Gastrocnemius medialis (tissue), 4 donors: Measurements from ENCODE around the gene PLS1. TPM values are rescaled to one million over a fixed set of nuclear protein-coding genes. Genes with fewer than 3 reads are reported as not detected.

ENCODE experiments used
- ATAC-seq, 2 donors: fragments of 150-250 bp; one replicate each; pipeline ENCODE4 v1.9.1; 2016
- DNase-seq, 2 donors: peaks; one replicate each; pipeline ENCODE4 v3.0.0-alpha.2; 2019
- H3K27ac ChIP-seq, 4 donors: fragments of 200-600 bp; sonication (generic); 1 replicate in 1 of 4; 2 replicates in 3 of 4; pipeline ENCODE4 v1.5.1; 2016 to 2018; ENCODE audit warnings: mild to moderate bottlenecking in 2 of 4, moderate library complexity in 1 of 4
- H3K27me3 ChIP-seq, 3 donors: fragments of 200-600 bp; sonication (generic) in 2 of 3; 1 replicate in 1 of 3; 2 replicates in 2 of 3; pipeline versions ENCODE4 v1.5.1 to v1.6.0; 2016 to 2019; ENCODE audit warnings: mild to moderate bottlenecking in 1 of 3, moderate library complexity in 1 of 3
- H3K36me3 ChIP-seq, 2 donors: fragments of 200-600 bp; sonication (generic) in 1 of 2; one replicate each; pipeline ENCODE4 v1.5.1; 2017 to 2018
- H3K4me1 ChIP-seq, 2 donors: fragments of 200-600 bp; sonication (generic) in 1 of 2; one replicate each; pipeline ENCODE4 v1.5.1; 2016 to 2017; ENCODE audit warnings: mild to moderate bottlenecking in 2 of 2
- H3K4me3 ChIP-seq, 4 donors: fragments of 200-600 bp; sonication (generic) in 3 of 4; 1 replicate in 1 of 4; 2 replicates in 3 of 4; pipeline ENCODE4 v1.5.1; 2016 to 2019; ENCODE audit warnings: mild to moderate bottlenecking in 2 of 4
- H3K9me3 ChIP-seq, 3 donors: fragments of 200-600 bp; sonication (generic) in 2 of 3; 1 replicate in 1 of 3; 2 replicates in 2 of 3; pipeline ENCODE4 v1.5.1; 2016 to 2019
- POLR2A ChIP-seq, 2 donors: fragments of 450-650 bp; IDR thresholded peaks; one replicate each; pipeline ENCODE4 v1.6.1; 2017; ENCODE audit warnings: antibody characterized with exemption in 2 of 2, mild to moderate bottlenecking in 2 of 2, moderate library complexity in 2 of 2
- in situ Hi-C, 4 donors: fragments of 200-750 bp; cut with MboI; loops; one replicate each; pipeline versions ENCODE4 v1.15.0 to v1.8.0; 2017; ENCODE audit warnings: low sequenced_read_pairs in 4 of 4
- intact Hi-C: fragments of 100-400 bp; cut with DNase I; formaldehyde crosslinking; loops from one replicate; pipeline ENCODE4 v1.15.1; 2023; ENCODE audit warnings: low total_unique reads
- total RNA-seq, 4 donors: library from RNA; depleted of rRNA; stranded (reverse); fragments of >200 nt; gene quantifications; one replicate each; pipeline versions ENCODE4 v1.1.0 to v1.2.3, GENCODE V29; 2016
- TF ChIP-seq, protein P1 (sequence below), 5 experiments: fragments of 450-650 bp in 3 of 5; fragments of 200-600 bp in 2 of 5; sonication (generic) in 2 of 5; IDR thresholded peaks in 4 of 5; conservative IDR thresholded peaks in 1 of 5; 1 replicate in 4 of 5; 2 replicates in 1 of 5; pipeline ENCODE4 v1.5.1; 2016 to 2019; ENCODE audit warnings: antibody characterized with exemption in 5 of 5, mild to moderate bottlenecking in 3 of 5, moderate library complexity in 3 of 5

PLS1 gene
- total RNA-seq, 4 donors from 2014 or later, result 0.65 to 5.4 (median 0.94) TPM

DNA sequence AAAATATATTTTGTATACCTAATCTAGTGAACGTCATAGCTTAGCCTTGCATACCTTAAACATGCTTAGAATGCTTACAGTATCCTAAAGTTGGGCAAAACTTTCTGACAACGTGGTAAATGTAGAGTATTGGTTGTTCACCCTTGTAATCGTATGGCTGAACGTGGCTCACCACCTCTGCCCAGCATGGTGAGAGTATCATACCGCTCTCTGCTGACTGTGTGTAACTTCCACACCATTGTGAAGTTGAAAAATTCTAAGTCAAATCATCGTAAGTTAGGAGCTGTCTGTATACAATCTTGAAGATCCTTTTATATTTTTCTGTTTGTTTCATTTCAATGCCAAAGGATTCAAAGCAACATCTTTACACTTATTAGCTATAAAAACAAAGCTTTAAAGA lies 64.2 kb downstream of the PLS1 start:
- Histone ChIP-seq H3K9me3 (no peaks in the 10 kb centered on the region), H3K27me3 (no peaks in the 10 kb centered on the region), H3K4me1 (no peaks in the 10 kb centered on the region), H3K4me3 (no peak overlapping the region), H3K27ac (no peak overlapping the region), H3K36me3 (no peaks in the 10 kb centered on the region)
- intact Hi-C loops, result no loop called here
- DNase-seq (no peak), ATAC-seq (no peak)
- TF ChIP-seq, protein P1, sequence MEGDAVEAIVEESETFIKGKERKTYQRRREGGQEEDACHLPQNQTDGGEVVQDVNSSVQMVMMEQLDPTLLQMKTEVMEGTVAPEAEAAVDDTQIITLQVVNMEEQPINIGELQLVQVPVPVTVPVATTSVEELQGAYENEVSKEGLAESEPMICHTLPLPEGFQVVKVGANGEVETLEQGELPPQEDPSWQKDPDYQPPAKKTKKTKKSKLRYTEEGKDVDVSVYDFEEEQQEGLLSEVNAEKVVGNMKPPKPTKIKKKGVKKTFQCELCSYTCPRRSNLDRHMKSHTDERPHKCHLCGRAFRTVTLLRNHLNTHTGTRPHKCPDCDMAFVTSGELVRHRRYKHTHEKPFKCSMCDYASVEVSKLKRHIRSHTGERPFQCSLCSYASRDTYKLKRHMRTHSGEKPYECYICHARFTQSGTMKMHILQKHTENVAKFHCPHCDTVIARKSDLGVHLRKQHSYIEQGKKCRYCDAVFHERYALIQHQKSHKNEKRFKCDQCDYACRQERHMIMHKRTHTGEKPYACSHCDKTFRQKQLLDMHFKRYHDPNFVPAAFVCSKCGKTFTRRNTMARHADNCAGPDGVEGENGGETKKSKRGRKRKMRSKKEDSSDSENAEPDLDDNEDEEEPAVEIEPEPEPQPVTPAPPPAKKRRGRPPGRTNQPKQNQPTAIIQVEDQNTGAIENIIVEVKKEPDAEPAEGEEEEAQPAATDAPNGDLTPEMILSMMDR (IDR thresholded peaks at IDR 0.05 in 4 of 5, conservative IDR thresholded peaks at IDR 0.05 in 1 of 5), result no peak
- TF ChIP-seq POLR2A (IDR thresholded peaks at IDR 0.05), result no peak
- in situ Hi-C loops, result no loop called here

DNA sequence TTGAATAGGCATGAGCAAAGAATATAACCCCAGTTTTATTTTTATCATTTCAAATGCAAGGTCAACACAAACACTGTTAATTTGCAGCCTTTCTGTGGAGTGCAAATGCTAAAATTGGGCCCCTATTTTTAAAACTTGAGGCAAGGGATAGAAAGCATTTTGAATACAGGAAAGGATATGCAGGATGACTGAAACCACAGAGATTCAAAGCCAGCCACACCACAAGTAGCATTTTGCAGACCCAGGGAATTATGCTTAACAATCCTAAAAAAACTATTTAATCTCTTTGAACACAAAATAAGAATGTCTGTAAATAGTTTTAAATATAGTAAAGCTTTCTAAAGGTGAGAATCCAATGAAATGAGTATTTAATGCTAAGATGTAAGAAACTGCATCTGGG lies 64.7 kb downstream of the PLS1 start:
- no peak for DNase-seq
- H3K4me1 ChIP-seq, result no peaks in the 10 kb centered on the region
- H3K27ac ChIP-seq, result no peak overlapping the region
- intact Hi-C loops (no loop called here), in situ Hi-C loops (no loop called here)
- H3K9me3 ChIP-seq, result no peaks in the 10 kb centered on the region
- ATAC-seq, result no peak
- no peaks in the 10 kb centered on the region for H3K36me3 ChIP-seq
- TF ChIP-seq, protein P1 (IDR thresholded peaks at IDR 0.05 in 4 of 5, conservative IDR thresholded peaks at IDR 0.05 in 1 of 5), result no peak
- no peak for TF ChIP-seq POLR2A (IDR thresholded peaks at IDR 0.05)
- no peak overlapping the region for H3K4me3 ChIP-seq
- no peaks in the 10 kb centered on the region for H3K27me3 ChIP-seq

DNA sequence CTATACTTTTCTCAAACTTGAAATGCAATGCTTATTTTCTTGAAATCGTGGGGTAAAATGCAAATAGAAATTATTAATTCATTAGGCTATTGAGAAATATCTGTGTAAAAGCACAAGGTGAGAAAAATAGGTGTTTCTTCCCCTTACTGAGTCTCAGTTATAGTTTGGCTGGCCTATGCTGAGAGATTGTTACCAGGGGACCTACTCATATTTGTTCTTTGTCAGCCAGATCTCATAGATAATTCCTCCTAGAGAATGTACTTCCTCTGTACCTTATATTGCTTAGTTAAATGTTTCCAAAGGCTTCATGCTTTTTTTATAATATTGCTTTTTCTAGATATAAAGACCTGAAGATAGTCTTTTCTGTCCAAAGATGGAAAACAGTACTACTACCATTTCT lies 67.7 kb downstream of the PLS1 start:
- Histone ChIP-seq H3K4me3 (no peak overlapping the region), H3K4me1 (no peaks in the 10 kb centered on the region), H3K36me3 (no peaks in the 10 kb centered on the region), H3K27me3 (no peaks in the 10 kb centered on the region), H3K9me3 (no peaks in the 10 kb centered on the region), H3K27ac (no peak overlapping the region)
- intact Hi-C loops (no loop called here), in situ Hi-C loops (no loop called here)
- TF ChIP-seq, protein P1 (IDR thresholded peaks at IDR 0.05 in 4 of 5, conservative IDR thresholded peaks at IDR 0.05 in 1 of 5), result no peak
- ATAC-seq, result no peak
- no peak for DNase-seq

DNA sequence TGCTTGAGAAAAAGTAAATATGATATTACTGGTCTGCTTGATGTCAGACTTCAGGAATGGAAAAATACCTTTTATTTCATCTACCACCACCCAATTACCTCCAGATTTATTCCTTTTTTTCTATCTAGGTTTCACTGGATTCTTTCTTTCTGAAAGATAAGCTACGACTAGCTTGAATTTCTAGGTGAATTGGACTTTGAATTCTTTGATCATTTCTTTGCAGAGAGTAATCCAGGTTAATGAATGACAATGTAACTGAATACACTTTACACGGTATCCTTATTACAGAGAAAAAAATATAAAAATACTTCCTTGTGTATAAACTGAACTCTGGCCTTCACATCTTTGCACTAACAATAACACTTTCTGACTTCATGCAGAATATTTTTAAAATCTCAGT lies 68.1 kb downstream of the PLS1 start:
- TF ChIP-seq, protein P1 (IDR thresholded peaks at IDR 0.05 in 4 of 5, conservative IDR thresholded peaks at IDR 0.05 in 1 of 5), result no peak
- no peak for TF ChIP-seq POLR2A (IDR thresholded peaks at IDR 0.05)
- DNase-seq (no peak), ATAC-seq (no peak)
- Histone ChIP-seq H3K36me3 (no peaks in the 10 kb centered on the region), H3K27me3 (no peaks in the 10 kb centered on the region), H3K9me3 (no peaks in the 10 kb centered on the region), H3K4me1 (no peaks in the 10 kb centered on the region), H3K27ac (no peak overlapping the region), H3K4me3 (no peak overlapping the region)
- in situ Hi-C loops (no loop called here), intact Hi-C loops (no loop called here)

DNA sequence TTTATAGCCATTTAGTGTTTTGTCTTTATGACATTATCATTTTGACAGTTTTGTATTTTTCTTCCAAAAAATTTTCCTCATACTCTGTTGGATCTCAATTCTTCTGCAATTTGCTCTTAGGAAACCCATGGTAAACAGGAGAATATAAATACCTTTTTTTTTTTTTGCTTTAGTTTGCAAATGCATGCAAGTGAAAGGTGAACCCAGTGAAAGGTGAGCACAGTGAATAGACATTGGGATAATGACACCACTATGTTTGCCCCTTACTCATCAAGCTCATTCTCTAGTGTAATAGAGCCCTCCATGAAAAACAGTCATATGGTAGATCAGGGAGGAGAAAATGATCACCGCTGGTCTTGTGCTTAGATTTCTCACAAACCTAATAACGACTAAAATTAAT lies 68.6 kb downstream of the PLS1 start:
- in situ Hi-C loops, result no loop called here
- no peaks in the 10 kb centered on the region for H3K36me3 ChIP-seq
- H3K4me1 ChIP-seq, result no peaks in the 10 kb centered on the region
- TF ChIP-seq, protein P1 (IDR thresholded peaks at IDR 0.05 in 4 of 5, conservative IDR thresholded peaks at IDR 0.05 in 1 of 5), result no peak
- no peak for TF ChIP-seq POLR2A (IDR thresholded peaks at IDR 0.05)
- ATAC-seq (no peak), DNase-seq (no peak)
- intact Hi-C loops, result no loop called here
- no peaks in the 10 kb centered on the region for H3K9me3 ChIP-seq
- no peak overlapping the region for H3K27ac ChIP-seq
- no peaks in the 10 kb centered on the region for H3K27me3 ChIP-seq
- no peak overlapping the region for H3K4me3 ChIP-seq
